Measurements from ENCODE around the gene USP7. TPM values are rescaled to one million over a fixed set of nuclear protein-coding genes. Genes with fewer than 3 reads are reported as not detected.

The USP7 gene
- total and polyA plus RNA-seq, 4 donors = 13.7 to 85.6 (median 37.7) TPM

DNA sequence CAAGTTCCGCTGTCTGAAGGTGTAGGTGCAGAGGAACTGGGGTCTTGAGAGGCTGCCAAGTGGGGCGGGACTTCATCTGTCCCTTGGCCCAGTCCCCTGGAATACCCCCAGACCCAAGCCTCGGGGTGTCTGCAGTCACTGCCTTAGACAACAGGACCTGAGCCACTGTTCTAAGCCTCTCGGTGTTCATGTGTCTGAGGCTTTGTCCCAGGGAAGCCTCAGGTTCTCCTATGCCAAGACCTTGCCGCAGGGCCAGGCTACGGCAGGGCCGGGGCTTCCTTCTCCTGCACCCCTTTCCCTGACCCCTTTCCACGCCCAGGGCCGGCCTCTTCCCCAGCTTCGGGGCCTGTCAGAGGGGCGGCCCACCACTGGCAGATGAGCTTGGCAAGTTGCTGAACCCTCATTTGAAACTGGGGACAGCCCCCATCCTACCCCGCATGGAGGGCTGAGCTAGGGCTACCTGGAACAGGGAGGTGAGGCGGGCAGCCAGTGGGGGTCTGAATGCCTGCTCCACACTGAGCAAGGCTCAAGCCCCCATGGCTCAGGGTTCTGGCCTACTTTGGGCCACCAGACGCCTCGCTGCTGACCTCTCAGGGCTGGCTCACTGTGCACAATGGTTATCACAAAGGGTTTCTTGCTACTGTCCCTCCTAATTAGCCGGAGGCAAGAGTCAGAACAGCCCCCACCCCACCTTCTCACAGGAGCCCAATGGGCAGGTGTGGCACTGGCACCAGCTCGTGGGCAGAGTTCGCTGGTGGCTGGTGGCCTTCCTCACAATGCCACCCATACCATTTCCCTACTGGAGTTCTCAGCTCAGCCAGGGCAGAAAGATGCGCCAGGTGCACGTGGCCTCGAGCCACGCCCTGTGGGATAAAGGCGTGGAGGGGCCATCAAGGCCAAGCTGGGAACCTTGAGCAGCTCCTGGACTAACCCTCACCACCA is 74.5 kb downstream of the USP7 start (continued):
- TF ChIP-seq, protein P1, sequence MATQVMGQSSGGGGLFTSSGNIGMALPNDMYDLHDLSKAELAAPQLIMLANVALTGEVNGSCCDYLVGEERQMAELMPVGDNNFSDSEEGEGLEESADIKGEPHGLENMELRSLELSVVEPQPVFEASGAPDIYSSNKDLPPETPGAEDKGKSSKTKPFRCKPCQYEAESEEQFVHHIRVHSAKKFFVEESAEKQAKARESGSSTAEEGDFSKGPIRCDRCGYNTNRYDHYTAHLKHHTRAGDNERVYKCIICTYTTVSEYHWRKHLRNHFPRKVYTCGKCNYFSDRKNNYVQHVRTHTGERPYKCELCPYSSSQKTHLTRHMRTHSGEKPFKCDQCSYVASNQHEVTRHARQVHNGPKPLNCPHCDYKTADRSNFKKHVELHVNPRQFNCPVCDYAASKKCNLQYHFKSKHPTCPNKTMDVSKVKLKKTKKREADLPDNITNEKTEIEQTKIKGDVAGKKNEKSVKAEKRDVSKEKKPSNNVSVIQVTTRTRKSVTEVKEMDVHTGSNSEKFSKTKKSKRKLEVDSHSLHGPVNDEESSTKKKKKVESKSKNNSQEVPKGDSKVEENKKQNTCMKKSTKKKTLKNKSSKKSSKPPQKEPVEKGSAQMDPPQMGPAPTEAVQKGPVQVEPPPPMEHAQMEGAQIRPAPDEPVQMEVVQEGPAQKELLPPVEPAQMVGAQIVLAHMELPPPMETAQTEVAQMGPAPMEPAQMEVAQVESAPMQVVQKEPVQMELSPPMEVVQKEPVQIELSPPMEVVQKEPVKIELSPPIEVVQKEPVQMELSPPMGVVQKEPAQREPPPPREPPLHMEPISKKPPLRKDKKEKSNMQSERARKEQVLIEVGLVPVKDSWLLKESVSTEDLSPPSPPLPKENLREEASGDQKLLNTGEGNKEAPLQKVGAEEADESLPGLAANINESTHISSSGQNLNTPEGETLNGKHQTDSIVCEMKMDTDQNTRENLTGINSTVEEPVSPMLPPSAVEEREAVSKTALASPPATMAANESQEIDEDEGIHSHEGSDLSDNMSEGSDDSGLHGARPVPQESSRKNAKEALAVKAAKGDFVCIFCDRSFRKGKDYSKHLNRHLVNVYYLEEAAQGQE (IDR thresholded peaks at IDR 0.05) = no peak
- TF ChIP-seq RAD21 (IDR thresholded peaks at IDR 0.05) (no peak), GABPA (IDR thresholded peaks at IDR 0.05 in 1 of 2, conservative IDR thresholded peaks at IDR 0.05 in 1 of 2) (no peak), HNF4A (conservative IDR thresholded peaks at IDR 0.05) (no peak), SP1 (IDR thresholded peaks at IDR 0.05) (no peak), EGR1 (IDR thresholded peaks at IDR 0.05; ENCODE audit: low read depth in 2 of 2) (no peak)
- TF ChIP-seq, protein P2, sequence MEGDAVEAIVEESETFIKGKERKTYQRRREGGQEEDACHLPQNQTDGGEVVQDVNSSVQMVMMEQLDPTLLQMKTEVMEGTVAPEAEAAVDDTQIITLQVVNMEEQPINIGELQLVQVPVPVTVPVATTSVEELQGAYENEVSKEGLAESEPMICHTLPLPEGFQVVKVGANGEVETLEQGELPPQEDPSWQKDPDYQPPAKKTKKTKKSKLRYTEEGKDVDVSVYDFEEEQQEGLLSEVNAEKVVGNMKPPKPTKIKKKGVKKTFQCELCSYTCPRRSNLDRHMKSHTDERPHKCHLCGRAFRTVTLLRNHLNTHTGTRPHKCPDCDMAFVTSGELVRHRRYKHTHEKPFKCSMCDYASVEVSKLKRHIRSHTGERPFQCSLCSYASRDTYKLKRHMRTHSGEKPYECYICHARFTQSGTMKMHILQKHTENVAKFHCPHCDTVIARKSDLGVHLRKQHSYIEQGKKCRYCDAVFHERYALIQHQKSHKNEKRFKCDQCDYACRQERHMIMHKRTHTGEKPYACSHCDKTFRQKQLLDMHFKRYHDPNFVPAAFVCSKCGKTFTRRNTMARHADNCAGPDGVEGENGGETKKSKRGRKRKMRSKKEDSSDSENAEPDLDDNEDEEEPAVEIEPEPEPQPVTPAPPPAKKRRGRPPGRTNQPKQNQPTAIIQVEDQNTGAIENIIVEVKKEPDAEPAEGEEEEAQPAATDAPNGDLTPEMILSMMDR (IDR thresholded peaks at IDR 0.05; ENCODE audit: low read depth, low read length, missing input control) = no peak

DNA sequence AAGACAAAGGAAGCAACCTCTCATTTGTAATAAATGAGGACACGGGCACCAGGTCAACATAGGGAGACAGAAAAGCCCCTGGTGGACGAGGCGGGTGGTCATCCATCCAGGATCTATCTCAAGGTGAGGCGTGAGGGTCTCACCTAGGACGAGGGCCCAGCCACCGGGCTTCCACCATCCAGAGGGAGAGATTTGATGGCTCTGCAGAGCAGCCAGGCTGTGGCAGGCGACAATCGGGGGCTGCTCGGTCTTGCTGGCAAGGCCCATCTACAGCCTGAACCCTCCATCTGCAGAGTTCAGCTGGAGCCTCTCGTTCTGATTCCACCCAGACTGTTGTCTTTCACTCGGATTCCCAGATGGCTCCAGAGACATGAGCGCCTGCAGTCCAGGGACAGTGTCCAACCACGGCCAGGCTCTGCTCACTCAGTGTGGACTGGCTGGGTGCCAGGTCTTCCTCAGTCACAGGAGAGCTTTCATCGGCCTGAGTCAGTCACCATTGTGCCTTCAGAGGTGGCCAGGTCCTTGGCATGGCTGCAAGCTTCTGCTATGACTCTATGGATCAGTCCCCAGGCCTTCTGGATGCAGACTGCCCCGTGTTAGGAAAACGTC is 75.7 kb downstream of the USP7 start:
- Histone ChIP-seq H3K9ac (ENCODE audit: low read depth in 1 of 2, low read length in 2 of 2) (no peak overlapping the region), H3K4me1 (ENCODE audit: control insufficient read depth in 4 of 4, insufficient read depth in 4 of 4, low read length in 3 of 4) (peaks cover 0 to 5% (median under 1%) of the 10 kb centered on the region in 4 donors), H3K27ac (ENCODE audit: low read depth in 1 of 2, low read length in 2 of 2) (no peak overlapping the region), H3K4me3 (ENCODE audit: low read depth in 1 of 3, low read length in 3 of 3) (no peak overlapping the region), H3K36me3 (ENCODE audit: control insufficient read depth in 4 of 4, insufficient read depth in 3 of 4, low read depth in 1 of 4, low read length in 3 of 4) (peaks cover 0 to 27% (median 12%) of the 10 kb centered on the region in 4 donors), H3K9me3 (ENCODE audit: control insufficient read depth in 4 of 4, low read length in 3 of 4) (no peaks in the 10 kb centered on the region), H3K27me3 (ENCODE audit: control insufficient read depth in 4 of 4, insufficient read depth in 4 of 4, low read length in 3 of 4) (no peaks in the 10 kb centered on the region)
- TF ChIP-seq NR2F2 (IDR thresholded peaks at IDR 0.05) (no peak), JUND (IDR thresholded peaks at IDR 0.05) (no peak), RXRA (IDR thresholded peaks at IDR 0.05) (no peak), FOXA2 (IDR thresholded peaks at IDR 0.05) (no peak), SP1 (IDR thresholded peaks at IDR 0.05) (no peak), GABPA (IDR thresholded peaks at IDR 0.05 in 1 of 2, conservative IDR thresholded peaks at IDR 0.05 in 1 of 2) (no peak), RAD21 (IDR thresholded peaks at IDR 0.05) (no peak), EGR1 (IDR thresholded peaks at IDR 0.05; ENCODE audit: low read depth in 2 of 2) (no peak), HNF4G (IDR thresholded peaks at IDR 0.05) (no peak), TAF1 (conservative IDR thresholded peaks at IDR 0.05) (no peak), YY1 (IDR thresholded peaks at IDR 0.05) (no peak), FOXA1 (IDR thresholded peaks at IDR 0.05) (no peak), HNF4A (conservative IDR thresholded peaks at IDR 0.05) (no peak)
- TF ChIP-seq, protein P2 (IDR thresholded peaks at IDR 0.05; ENCODE audit: low read depth, low read length, missing input control) = no peak
- TF ChIP-seq, protein P3, sequence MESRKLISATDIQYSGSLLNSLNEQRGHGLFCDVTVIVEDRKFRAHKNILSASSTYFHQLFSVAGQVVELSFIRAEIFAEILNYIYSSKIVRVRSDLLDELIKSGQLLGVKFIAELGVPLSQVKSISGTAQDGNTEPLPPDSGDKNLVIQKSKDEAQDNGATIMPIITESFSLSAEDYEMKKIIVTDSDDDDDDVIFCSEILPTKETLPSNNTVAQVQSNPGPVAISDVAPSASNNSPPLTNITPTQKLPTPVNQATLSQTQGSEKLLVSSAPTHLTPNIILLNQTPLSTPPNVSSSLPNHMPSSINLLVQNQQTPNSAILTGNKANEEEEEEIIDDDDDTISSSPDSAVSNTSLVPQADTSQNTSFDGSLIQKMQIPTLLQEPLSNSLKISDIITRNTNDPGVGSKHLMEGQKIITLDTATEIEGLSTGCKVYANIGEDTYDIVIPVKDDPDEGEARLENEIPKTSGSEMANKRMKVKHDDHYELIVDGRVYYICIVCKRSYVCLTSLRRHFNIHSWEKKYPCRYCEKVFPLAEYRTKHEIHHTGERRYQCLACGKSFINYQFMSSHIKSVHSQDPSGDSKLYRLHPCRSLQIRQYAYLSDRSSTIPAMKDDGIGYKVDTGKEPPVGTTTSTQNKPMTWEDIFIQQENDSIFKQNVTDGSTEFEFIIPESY (IDR thresholded peaks at IDR 0.05) = no peak
- TF ChIP-seq, protein P4, sequence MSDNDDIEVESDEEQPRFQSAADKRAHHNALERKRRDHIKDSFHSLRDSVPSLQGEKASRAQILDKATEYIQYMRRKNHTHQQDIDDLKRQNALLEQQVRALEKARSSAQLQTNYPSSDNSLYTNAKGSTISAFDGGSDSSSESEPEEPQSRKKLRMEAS (IDR thresholded peaks at IDR 0.05) = no peak
- TF ChIP-seq, protein P1 (IDR thresholded peaks at IDR 0.05) = no peak
- TF ChIP-seq, protein P5, sequence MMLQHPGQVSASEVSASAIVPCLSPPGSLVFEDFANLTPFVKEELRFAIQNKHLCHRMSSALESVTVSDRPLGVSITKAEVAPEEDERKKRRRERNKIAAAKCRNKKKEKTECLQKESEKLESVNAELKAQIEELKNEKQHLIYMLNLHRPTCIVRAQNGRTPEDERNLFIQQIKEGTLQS (IDR thresholded peaks at IDR 0.05) = no peak
- no peak for DNase-seq (ENCODE audit: low spot score)
- 74% methylated on average over 16 of the region's 16 CpGs for WGBS
